ENCODE results near the gene PDLIM5.

Gene PDLIM5

DNA sequence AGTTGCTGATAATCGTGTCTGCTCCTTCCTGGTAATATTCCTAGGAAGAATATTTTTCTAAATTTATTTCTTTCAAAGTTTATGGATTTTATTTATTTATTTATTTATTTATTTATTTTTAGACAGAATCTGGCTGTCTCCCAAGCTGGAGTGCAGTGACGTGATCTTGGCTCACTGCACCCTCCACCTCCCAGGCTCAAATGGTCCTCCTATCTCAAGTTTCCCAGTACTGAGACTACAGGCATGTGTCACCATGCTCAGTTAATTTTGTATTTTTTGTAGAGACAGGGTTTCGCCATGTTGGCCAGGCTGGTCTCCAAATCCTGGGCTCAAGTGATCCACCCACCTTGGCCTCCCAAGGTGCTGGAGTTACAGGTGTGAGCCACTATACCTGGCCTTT lies 48.9 kb downstream of the PDLIM5 start:
- no peaks in the 10 kb centered on the region for H3K36me3 ChIP-seq (ENCODE audit: control insufficient read depth, insufficient read depth, low read length)
- no peak overlapping the region for H3K27ac ChIP-seq
- no peaks in the 10 kb centered on the region for H3K9me3 ChIP-seq (ENCODE audit: control insufficient read depth, low read length)
- TF ChIP-seq, protein P1, sequence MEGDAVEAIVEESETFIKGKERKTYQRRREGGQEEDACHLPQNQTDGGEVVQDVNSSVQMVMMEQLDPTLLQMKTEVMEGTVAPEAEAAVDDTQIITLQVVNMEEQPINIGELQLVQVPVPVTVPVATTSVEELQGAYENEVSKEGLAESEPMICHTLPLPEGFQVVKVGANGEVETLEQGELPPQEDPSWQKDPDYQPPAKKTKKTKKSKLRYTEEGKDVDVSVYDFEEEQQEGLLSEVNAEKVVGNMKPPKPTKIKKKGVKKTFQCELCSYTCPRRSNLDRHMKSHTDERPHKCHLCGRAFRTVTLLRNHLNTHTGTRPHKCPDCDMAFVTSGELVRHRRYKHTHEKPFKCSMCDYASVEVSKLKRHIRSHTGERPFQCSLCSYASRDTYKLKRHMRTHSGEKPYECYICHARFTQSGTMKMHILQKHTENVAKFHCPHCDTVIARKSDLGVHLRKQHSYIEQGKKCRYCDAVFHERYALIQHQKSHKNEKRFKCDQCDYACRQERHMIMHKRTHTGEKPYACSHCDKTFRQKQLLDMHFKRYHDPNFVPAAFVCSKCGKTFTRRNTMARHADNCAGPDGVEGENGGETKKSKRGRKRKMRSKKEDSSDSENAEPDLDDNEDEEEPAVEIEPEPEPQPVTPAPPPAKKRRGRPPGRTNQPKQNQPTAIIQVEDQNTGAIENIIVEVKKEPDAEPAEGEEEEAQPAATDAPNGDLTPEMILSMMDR (IDR thresholded peaks at IDR 0.05), result no peak
- H3K4me3 ChIP-seq (ENCODE audit: low read depth, low read length), result no peak overlapping the region
- no peak overlapping the region for H2AFZ ChIP-seq
- H3K9ac ChIP-seq, result no peak overlapping the region
- H3K79me2 ChIP-seq, result no peaks in the 10 kb centered on the region
- H3K27me3 ChIP-seq (ENCODE audit: control insufficient read depth, insufficient read depth, low read length), result no peaks in the 10 kb centered on the region
- no peak overlapping the region for H3K4me2 ChIP-seq (ENCODE audit: low read length)
- H3K4me1 ChIP-seq, result no peaks in the 10 kb centered on the region

DNA sequence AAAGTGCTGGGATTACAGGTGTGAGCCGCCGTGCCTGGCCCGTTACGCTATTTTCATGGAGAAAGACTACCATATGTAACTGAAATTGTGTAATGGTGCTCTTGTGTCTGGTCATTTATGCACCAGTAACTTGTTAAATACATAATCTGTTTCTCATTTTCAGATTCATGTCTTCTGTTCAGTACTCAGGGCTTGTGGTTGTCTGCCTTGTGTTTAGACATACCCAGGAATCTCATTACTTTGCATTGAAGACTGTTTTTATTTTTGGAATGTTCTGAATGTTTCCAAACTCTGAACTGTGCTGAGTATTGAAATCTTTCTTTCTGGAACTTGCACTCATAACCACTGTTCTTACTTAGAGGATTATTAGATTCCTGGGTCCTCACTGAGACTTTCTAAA lies 52.8 kb downstream of the PDLIM5 start:
- Histone ChIP-seq H3K9ac (no peak overlapping the region), H3K9me3 (ENCODE audit: control insufficient read depth, low read length) (no peaks in the 10 kb centered on the region), H3K79me2 (no peaks in the 10 kb centered on the region), H3K4me2 (ENCODE audit: low read length) (no peak overlapping the region), H3K27me3 (ENCODE audit: control insufficient read depth, insufficient read depth, low read length) (no peaks in the 10 kb centered on the region), H2AFZ (no peak overlapping the region), H3K27ac (no peak overlapping the region), H3K4me1 (no peaks in the 10 kb centered on the region), H3K4me3 (ENCODE audit: low read depth, low read length) (no peak overlapping the region), H3K36me3 (ENCODE audit: control insufficient read depth, insufficient read depth, low read length) (no peaks in the 10 kb centered on the region)
- TF ChIP-seq, protein P1 (IDR thresholded peaks at IDR 0.05), result no peak

DNA sequence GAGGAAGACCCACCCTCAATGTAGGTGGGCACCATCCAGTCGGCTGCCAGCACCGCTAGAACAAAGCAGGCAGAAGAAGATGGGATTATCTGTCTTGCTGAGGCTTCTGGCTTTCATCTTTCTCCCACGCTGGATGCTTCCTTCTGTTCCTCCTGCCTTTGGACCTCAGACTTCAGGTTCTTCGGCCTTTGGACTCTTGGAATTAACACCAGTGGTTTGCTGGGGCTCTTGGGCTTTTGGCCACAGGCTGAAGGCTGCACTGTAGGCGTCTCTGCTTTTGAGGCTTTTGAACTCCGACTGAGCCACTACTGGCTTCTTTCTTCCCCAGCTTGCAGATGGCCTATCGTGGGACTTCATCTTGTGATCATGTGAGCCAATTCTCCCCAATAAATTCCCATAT lies 55.1 kb downstream of the PDLIM5 start:
- Histone ChIP-seq H3K4me3 (ENCODE audit: low read depth, low read length) (no peak overlapping the region), H3K9ac (no peak overlapping the region), H3K27me3 (ENCODE audit: control insufficient read depth, insufficient read depth, low read length) (no peaks in the 10 kb centered on the region), H3K79me2 (no peaks in the 10 kb centered on the region), H3K4me1 (no peaks in the 10 kb centered on the region), H3K27ac (no peak overlapping the region), H3K9me3 (ENCODE audit: control insufficient read depth, low read length) (no peaks in the 10 kb centered on the region), H3K36me3 (ENCODE audit: control insufficient read depth, insufficient read depth, low read length) (no peaks in the 10 kb centered on the region), H3K4me2 (ENCODE audit: low read length) (no peak overlapping the region), H2AFZ (no peak overlapping the region)
- TF ChIP-seq, protein P1 (IDR thresholded peaks at IDR 0.05), result no peak

DNA sequence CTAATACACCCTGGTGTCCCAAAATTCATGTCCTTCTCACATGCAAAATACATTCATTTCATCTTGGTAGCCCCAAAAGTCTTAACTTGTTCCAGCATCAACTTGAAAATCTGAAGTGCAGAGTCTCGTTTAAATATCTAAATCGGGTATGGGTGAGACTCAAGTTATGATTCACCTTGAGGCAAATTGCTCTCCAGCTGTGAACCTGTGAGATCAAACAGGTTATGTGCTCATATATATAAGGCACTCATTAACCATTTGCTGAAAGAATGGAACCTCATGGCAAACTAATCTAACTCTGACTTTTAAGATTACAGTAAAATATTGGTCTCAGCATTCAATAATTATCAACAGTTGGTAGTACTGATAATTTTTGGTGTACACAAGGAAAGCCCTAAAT lies 55.5 kb downstream of the PDLIM5 start:
- TF ChIP-seq, protein P1 (IDR thresholded peaks at IDR 0.05), result no peak
- Histone ChIP-seq H3K4me3 (ENCODE audit: low read depth, low read length) (no peak overlapping the region), H3K4me2 (ENCODE audit: low read length) (no peak overlapping the region), H3K27me3 (ENCODE audit: control insufficient read depth, insufficient read depth, low read length) (no peaks in the 10 kb centered on the region), H3K4me1 (no peaks in the 10 kb centered on the region), H3K9ac (no peak overlapping the region), H2AFZ (no peak overlapping the region), H3K79me2 (no peaks in the 10 kb centered on the region), H3K36me3 (ENCODE audit: control insufficient read depth, insufficient read depth, low read length) (no peaks in the 10 kb centered on the region), H3K27ac (no peak overlapping the region), H3K9me3 (ENCODE audit: control insufficient read depth, low read length) (no peaks in the 10 kb centered on the region)

DNA sequence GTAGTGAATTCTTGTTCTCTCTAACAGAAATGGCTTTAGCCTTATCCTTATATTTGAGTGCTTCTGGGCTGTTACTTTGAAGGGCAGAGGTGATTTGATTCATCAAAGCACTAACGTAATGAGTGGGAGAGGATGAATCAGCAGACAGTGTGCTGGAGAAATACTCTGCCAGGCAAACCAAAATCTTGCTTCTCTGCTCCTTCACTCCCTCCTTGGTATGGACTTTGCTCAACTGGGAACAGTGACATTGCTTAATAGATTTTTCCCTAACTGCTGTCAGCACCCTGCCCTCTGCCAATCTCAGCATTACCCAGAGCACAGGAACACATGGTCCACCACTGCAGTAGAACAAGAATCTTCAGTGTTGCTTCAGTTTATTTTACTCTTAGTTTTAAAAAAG lies 56.0 kb downstream of the PDLIM5 start:
- Histone ChIP-seq H3K79me2 (no peaks in the 10 kb centered on the region), H3K27me3 (ENCODE audit: control insufficient read depth, insufficient read depth, low read length) (no peaks in the 10 kb centered on the region), H3K27ac (no peak overlapping the region), H3K9me3 (ENCODE audit: control insufficient read depth, low read length) (no peaks in the 10 kb centered on the region), H3K4me2 (ENCODE audit: low read length) (no peak overlapping the region), H3K36me3 (ENCODE audit: control insufficient read depth, insufficient read depth, low read length) (no peaks in the 10 kb centered on the region), H3K9ac (no peak overlapping the region), H2AFZ (no peak overlapping the region), H3K4me3 (ENCODE audit: low read depth, low read length) (no peak overlapping the region), H3K4me1 (no peaks in the 10 kb centered on the region)
- TF ChIP-seq, protein P1 (IDR thresholded peaks at IDR 0.05), result no peak

Measured in parathyroid adenoma (tissue), 2 donors.